Right ventricle myocardium superior (tissue), 1 donor: ENCODE results near the gene POC1A. TPM values are rescaled to one million over a fixed set of nuclear protein-coding genes. Genes with fewer than 3 reads are reported as not detected.

Experiments used
- ATAC-seq: fragments of 200-7000 bp; cut with Tn5 transposase; one replicate; pipeline ENCODE4 v1.9.1; 2020; ENCODE audit warnings: mild to moderate bottlenecking; ENCODE audit not compliant: poor library complexity
- DNase-seq: peaks from one replicate; pipeline ENCODE4 v3.0.0-alpha.2; 2020
- intact Hi-C: fragments of 100-400 bp; cut with DNase I; formaldehyde crosslinking; loops from one replicate; pipeline ENCODE4 v1.11.2; 2022
- total RNA-seq: library from RNA; stranded (reverse); fragmentation: NEBNext Ultra II Directional; extraction: Animal tissue kit (Norgen Biotek cat#: 25700); gene quantifications from one replicate; pipeline ENCODE4 v1.2.1, GENCODE V29; 2021
- donor health status: DM: no; HTN: yes; CAD: no; lungs with severe emphysema.

POC1A gene
- total RNA-seq, 1 donor from 2014 or later = 1.5 TPM

DNA sequence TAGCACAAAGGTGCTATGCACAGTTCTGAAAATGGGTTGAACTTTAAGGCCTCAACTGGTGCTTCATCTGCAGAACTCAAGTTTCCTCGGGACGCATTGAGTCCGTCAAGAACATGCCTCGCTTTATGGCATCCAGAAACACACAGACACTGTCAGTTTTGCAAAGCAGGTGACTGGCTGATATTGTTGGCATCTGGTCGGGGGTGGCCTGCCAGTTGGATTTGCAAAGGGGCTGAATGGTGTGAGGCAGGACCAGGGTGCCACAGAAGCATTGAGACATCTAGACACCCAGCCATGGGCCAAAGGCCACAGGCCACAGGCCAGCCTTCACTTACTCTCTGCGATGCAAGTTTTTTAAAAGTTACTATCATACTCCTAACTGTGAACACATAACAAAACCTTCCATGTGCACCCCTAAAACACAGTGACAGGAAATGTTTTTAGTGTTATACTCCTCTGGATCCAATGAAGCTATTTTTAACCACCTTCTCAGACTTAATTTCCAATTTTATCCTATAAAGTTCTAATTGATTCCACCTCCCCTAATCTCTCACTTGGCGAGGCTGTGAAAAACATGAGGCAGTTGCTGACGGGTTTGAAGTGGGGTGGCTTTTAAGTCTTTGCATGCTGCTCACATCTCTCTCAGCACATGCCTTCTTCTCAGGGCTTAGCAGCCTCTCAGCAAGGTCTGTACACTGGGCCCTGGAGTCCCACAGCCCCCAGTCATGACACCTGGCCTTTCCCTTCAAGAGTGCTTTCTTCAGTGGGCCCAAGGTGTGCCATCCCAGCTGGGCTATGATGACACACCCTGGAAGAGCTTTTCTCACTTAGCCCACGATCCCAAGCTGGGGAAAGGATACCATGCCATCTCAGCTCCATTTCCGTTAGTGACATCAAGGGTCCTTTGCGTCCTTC lies 59.4 kb downstream of the POC1A start:
- ATAC-seq = no peak
- peak; percentile 37 for DNase-seq
- intact Hi-C loops = no loop called here

DNA sequence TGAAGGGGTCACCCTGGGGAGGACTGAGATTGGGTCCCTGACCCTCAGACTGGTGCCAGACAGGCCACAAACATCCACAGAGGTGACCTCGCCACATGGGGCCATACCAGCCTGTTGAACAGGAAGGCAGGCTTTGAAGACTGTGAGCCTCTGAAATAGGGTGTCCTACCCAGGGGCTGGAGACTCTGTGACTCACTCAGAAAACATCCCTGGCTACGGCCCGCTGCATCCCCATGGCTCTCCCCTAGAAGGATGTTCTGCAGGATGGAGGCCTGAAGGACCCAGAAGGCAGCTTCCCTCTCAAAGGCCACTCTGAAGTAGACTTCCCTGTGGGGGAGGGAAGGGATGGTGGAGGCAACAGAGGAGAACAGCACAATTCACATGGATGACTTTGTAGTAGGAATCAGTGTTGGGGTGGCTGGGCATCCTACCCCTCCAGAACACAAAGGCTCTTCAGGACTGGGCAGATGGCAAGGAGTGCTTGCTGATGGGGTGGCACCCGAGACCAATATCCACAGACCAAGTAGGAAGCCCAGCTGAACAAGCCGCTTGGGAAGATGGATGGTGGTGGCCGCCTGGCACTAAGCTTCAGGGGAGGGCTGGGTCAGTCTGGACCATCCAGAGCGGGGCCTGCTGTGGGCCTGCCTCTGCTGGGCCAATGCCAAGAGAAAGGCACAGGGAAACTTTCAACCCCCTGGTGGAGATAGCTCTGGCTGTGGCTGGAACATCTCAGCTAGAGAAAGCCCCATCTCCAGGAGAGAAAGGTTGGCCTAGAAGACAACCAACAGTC lies 60.3 kb downstream of the POC1A start:
- ATAC-seq (no peak), DNase-seq (peak; percentile 36)

GRCh38 chr3:52092891-52093290 lies 61.3 kb downstream of the POC1A start:
- intact Hi-C loops = no loop called here
- ATAC-seq = no peak
- peak; percentile 32 for DNase-seq

More for the DNA sequence above, 60.3 kb downstream of the POC1A start:
- intact Hi-C loops = no loop called here

GRCh38 chr3:52092271-52092660 lies 62.0 kb downstream of the POC1A start:
- peak; percentile 16 for DNase-seq
- ATAC-seq = no peak
- intact Hi-C loops = no loop called here

GRCh38 chr3:52091586-52092270 lies 62.5 kb downstream of the POC1A start:
- ATAC-seq (peak; percentile 40), DNase-seq (peak; percentile 27)
- intact Hi-C loops = no loop called here

GRCh38 chr3:52090933-52091468 lies 63.2 kb downstream of the POC1A start:
- DNase-seq (peak; percentile 17), ATAC-seq (no peak)
- intact Hi-C loops = no loop called here

DNA sequence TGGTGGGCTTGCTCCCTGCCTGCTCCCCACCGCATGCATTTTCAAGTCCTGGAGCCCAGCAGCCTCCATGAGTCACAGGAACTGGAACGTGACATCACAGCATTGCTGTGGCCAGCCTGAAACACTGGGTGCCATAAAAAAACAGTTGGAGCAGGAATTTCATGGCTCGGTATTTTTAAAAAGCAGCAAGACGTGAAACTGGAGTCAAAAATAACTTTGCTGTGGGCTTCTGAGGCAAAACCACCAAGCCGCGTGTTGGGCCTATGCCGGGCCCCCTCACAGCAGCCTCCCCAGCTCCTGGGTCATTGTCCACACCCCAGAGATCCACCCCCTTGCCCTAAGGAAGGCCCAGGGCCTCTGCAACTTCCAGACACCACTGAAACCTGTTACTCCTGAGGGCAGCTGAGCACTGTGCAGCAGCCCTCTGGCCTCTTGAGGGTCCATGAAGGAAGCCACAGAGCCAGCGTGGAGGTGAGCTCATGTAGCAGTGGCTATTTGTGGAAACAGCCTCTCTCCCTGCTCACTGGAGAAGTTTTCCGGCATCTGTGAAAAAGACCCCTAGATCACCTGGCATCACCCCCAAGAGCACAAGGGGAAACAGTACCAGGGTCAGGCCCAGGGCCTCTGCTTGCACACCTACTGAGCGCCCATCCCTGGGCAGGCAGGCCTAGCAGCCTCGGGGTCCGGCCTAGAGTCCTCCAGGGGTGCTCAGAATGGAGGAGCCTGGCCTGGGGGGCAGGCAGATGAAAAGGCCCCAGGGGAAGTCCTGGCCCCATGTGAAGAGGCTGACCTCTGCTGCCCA lies 63.9 kb downstream of the POC1A start:
- peak; percentile 51 for DNase-seq
- no peak for ATAC-seq
- intact Hi-C loops = no loop called here

DNA sequence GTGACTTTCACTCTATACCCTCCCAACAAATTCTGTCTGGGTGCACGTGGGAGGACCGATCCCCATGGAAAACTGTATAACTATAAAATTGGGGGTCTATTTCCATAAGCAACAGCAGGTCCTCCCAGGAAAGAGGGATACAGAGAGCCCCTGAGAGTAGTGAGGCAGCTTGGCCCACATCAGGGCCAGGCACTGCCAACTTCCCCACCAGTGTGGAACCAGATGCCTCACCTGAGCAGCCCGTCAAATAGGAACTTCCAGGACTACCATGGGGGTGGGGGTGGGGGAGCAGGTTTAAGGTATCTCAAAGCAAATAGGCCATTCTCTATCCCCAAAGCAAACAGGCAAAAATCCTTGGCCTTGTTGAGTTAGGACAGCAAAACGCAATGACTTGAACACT lies 64.5 kb downstream of the POC1A start:
- peak; percentile 13 for DNase-seq
- intact Hi-C loops = no loop called here
- no peak for ATAC-seq

GRCh38 chr3:52088445-52089367 lies 65.5 kb downstream of the POC1A start:
- peak; percentile 54 for DNase-seq
- ATAC-seq = no peak
- intact Hi-C loops = no loop called here

DNA sequence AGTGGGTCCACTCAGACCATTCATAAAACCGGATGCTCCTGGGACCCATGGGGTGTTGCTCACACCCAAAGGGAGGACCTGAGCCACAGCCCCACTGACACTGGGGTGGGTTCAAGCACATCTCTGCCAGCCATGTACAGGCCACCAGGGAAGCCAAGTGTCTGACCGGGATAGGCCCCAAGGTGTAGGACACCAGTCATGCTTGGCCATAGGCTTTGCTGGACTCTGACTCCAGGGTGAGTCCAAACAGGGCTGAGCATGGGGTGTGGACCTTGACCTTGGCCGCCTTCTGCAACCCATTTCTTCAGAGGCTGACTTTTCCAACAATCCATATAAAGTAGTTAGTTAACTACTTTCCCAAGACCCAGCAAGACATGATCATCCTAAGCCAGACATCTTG lies 66.5 kb downstream of the POC1A start:
- peak; percentile 4 for DNase-seq

GRCh38 chr3:52086976-52087663 lies 67.1 kb downstream of the POC1A start:
- peak; percentile 37 for DNase-seq
- ATAC-seq = no peak
- intact Hi-C loops = no loop called here

More for the DNA sequence above, 66.5 kb downstream of the POC1A start:
- intact Hi-C loops = no loop called here
- ATAC-seq = no peak

- intact Hi-C loops = no loop called here
- no peak for ATAC-seq
- peak; percentile 21 for DNase-seq
Measured at GRCh38 chr3:52086461-52086860, 67.8 kb downstream of the POC1A start.

GRCh38 chr3:52085681-52086282 lies 68.4 kb downstream of the POC1A start:
- ATAC-seq (no peak), DNase-seq (peak; percentile 15)
- intact Hi-C loops = no loop called here

DNA sequence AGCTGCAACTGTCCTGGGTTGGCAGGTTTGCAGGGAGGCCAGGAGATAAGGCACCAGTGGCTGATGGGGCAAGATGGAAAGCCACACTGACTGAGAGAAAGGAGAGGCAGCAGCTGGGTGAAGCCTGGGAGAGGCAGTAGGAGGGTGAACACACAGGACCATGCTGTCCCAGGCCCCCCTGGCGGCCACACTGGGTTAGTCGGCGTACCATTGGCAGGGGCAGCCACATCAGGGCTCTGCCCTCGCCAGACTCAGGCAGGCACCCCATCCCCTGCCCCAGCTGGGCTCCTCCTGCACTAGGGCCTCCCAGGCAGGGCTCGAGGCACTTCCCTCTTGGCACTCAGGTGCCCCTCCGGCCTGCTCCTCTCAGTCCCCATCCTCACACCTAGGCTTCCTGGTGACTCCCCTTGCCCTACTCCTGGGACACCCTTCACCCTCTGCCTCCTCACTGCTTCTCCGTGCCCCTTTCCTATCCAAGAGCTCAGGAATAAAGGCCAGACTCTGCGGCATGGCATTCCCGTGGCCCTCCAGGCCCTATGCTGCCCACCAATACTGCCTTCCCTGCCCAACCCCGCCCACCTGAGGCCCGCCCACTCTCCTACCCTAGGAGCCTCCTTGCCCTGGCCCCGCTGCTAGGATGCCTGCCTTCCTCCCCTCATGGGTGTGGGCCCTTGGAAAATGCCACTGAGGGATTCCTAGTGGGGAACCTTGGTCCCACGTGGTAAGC lies 69.1 kb downstream of the POC1A start:
- intact Hi-C loops = no loop called here
- DNase-seq (peak; percentile 25), ATAC-seq (no peak)

- intact Hi-C loops = no loop called here
- no peak for ATAC-seq
- peak; percentile 29 for DNase-seq
Measured at GRCh38 chr3:52084216-52084945, 69.8 kb downstream of the POC1A start.
